ENCODE measurements around the gene TSPAN18. TPM values are rescaled to one million over a fixed set of nuclear protein-coding genes. Genes with fewer than 3 reads are reported as not detected.

Gene TSPAN18
- total RNA-seq, 2 donors from 2014 or later, result 3.4 to 13.4 TPM

- H3K27me3 ChIP-seq, result no peaks in the 10 kb centered on the region
- no peaks in the 10 kb centered on the region for H3K9me3 ChIP-seq
- no peaks in the 10 kb centered on the region for H3K36me3 ChIP-seq
- no peak for DNase-seq
- no peaks in the 10 kb centered on the region for H3K4me1 ChIP-seq
- H3K27ac ChIP-seq, result no peak overlapping the region
- H3K9ac ChIP-seq (ENCODE audit: low read depth in 2 of 2, low read length in 2 of 2), result no peak overlapping the region
- H3K4me3 ChIP-seq, result no peak overlapping the region
- intact Hi-C loops (cut with DNase I), result no loop called here
- TF ChIP-seq, protein P1, sequence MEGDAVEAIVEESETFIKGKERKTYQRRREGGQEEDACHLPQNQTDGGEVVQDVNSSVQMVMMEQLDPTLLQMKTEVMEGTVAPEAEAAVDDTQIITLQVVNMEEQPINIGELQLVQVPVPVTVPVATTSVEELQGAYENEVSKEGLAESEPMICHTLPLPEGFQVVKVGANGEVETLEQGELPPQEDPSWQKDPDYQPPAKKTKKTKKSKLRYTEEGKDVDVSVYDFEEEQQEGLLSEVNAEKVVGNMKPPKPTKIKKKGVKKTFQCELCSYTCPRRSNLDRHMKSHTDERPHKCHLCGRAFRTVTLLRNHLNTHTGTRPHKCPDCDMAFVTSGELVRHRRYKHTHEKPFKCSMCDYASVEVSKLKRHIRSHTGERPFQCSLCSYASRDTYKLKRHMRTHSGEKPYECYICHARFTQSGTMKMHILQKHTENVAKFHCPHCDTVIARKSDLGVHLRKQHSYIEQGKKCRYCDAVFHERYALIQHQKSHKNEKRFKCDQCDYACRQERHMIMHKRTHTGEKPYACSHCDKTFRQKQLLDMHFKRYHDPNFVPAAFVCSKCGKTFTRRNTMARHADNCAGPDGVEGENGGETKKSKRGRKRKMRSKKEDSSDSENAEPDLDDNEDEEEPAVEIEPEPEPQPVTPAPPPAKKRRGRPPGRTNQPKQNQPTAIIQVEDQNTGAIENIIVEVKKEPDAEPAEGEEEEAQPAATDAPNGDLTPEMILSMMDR (IDR thresholded peaks at IDR 0.05), result no peak
Measured at GRCh38 chr11:44875037-44875436, 148.3 kb downstream of the TSPAN18 start.

DNA sequence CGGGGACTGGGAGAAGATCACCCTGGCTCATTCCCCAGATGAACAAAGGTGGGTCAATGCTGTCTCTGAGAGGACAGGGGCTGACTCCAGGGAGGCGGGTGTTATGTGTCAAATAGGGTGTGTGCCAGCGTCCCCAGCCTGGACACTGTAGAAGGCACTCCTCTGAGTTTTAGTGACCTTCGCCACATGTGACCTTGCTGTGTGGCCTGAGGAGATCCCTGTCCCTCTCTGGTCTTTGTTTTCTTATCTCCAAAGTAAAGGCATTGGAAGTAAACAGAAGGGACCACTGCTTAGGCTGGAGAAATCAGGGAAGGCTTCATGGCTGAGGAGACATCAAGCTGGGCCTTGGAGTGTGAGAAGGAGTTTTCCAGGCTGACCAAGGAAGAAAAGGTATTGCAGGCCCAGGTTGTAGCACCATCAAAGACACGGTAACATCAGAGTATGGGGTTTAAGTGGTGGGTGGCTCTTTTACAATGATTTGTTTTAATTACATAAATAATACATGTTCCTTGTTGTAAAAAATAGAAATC, 149.5 kb downstream of the TSPAN18 start:
- intact Hi-C loops (cut with DNase I), result no loop called here
- no peaks in the 10 kb centered on the region for H3K27me3 ChIP-seq
- H3K4me1 ChIP-seq, result no peaks in the 10 kb centered on the region
- TF ChIP-seq, protein P1 (IDR thresholded peaks at IDR 0.05), result no peak
- no peak overlapping the region for H3K27ac ChIP-seq
- no peak overlapping the region for H3K9ac ChIP-seq (ENCODE audit: low read depth in 2 of 2, low read length in 2 of 2)
- DNase-seq, result no peak
- no peaks in the 10 kb centered on the region for H3K9me3 ChIP-seq
- H3K4me3 ChIP-seq, result no peak overlapping the region
- no peaks in the 10 kb centered on the region for H3K36me3 ChIP-seq

DNA sequence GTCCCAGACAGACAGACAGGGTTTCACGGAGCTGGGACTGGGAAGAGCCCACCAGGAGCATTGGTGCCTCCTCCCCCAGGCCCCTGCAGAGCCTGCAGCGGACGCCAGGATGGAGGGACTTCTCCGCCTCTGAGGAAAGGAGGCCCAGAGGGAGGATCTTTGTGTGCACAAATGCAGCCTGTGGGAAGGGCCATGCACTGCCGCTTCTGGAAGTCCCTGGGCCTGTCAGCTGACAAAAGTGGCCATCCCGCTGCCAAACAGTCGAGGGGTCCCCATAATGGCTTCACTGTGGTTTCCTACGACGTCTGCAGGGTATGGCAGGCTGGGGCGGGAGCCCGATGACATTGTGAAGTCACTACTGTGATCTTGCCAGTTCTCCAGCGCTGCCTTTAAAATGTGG, 150.1 kb downstream of the TSPAN18 start:
- Histone ChIP-seq H3K4me3 (no peak overlapping the region), H3K9ac (ENCODE audit: low read depth in 2 of 2, low read length in 2 of 2) (no peak overlapping the region), H3K4me1 (no peaks in the 10 kb centered on the region), H3K9me3 (no peaks in the 10 kb centered on the region), H3K36me3 (no peaks in the 10 kb centered on the region), H3K27ac (no peak overlapping the region), H3K27me3 (no peaks in the 10 kb centered on the region)
- TF ChIP-seq, protein P1 (IDR thresholded peaks at IDR 0.05), result no peak
- intact Hi-C loops (cut with DNase I), result no loop called here
- DNase-seq, result no peak

DNA sequence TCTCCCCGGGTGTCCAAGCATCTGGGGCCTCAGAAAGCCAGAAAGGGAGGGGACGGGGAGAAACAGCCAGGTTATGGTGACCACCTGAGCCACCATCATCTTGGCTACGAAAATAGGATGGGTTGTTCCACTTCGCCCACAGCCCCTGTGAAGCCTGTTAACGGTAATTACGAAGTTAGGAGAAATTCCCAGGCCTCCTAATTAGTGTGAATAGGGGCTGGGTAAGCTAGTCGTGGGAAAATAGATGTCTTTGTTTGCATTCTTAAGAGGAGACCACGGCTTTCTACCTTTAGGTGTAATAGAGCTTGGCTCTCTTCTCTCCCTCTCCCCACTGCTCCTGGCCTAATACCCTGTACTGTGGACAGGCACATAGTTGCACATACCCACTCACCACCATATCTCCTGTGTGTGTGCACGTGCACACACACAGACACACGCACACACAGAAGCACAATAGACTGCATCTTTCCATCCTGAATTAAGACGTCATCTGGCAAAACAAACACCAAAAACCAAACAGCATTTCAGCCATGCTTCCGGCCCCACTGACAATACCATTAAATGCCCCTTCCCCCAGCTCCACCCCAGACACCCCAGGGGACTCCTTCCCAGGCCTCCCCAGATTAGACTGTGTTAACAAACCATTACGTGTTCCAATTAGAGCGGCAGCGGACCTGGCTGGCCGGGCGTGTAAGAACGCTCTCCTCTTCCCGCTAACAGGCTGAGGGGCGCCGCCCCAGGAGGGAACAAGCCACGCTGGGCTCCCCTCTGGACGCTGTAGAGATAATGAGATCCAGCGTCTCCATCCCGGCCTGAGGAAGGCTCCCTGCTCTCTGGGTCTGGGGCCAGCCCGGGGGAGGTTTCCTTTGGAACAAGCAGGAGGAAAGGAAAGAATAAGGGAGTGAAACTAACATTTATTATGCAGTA, 151.1 kb downstream of the TSPAN18 start:
- Histone ChIP-seq H3K27me3 (no peaks in the 10 kb centered on the region), H3K9me3 (no peaks in the 10 kb centered on the region), H3K36me3 (no peaks in the 10 kb centered on the region), H3K9ac (ENCODE audit: low read depth in 2 of 2, low read length in 2 of 2) (no peak overlapping the region), H3K27ac (no peak overlapping the region), H3K4me1 (no peaks in the 10 kb centered on the region), H3K4me3 (no peak overlapping the region)
- TF ChIP-seq, protein P1 (IDR thresholded peaks at IDR 0.05), result no peak
- intact Hi-C loops (cut with DNase I), result no loop called here
- DNase-seq, result no peak

DNA sequence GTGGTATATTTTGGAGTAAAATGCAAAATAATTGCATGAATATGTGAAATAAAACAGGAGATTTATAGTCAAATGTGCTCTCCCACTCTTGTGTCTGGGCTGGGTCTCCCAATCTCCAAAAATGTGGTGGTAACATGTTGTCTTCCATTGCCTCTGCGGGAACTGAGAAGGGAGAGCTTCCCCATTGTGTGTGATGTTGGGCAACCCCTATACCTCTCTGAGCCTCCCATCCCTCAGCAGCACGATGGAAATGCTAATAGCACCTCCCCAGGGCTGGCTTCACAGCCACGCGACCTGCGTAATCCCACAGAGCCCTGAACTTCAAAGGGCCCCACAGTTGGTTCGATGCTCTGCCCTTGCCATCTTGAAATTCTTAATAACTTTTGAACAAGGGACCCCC, 151.9 kb downstream of the TSPAN18 start:
- intact Hi-C loops (cut with DNase I), result no loop called here
- no peaks in the 10 kb centered on the region for H3K4me1 ChIP-seq
- TF ChIP-seq, protein P1 (IDR thresholded peaks at IDR 0.05), result no peak
- no peaks in the 10 kb centered on the region for H3K36me3 ChIP-seq
- H3K4me3 ChIP-seq, result no peak overlapping the region
- no peak overlapping the region for H3K9ac ChIP-seq (ENCODE audit: low read depth in 2 of 2, low read length in 2 of 2)
- no peak overlapping the region for H3K27ac ChIP-seq
- no peak for DNase-seq
- no peaks in the 10 kb centered on the region for H3K9me3 ChIP-seq
- H3K27me3 ChIP-seq, result no peaks in the 10 kb centered on the region

Data from colonic mucosa (tissue), 4 donors.